Chondrocyte (in vitro differentiated cells): ENCODE measurements around the gene TCAP. TPM values are rescaled to one million over a fixed set of nuclear protein-coding genes. Genes with fewer than 3 reads are reported as not detected.

Experiments
- DNase-seq: peaks from one replicate; pipeline ENCODE4 v3.0.0; 2021; ENCODE audit warnings: mixed read lengths, low spot score
- H3K27ac Mint-ChIP-seq: one replicate; pipeline ENCODE4 v1.8.0; 2021; ENCODE audit warnings: mild to moderate bottlenecking, moderate library complexity, mixed read lengths; ENCODE audit not compliant: unreplicated experiment
- H3K27me3 Mint-ChIP-seq: 2 replicates; pipeline ENCODE4 v1.8.0; 2021; ENCODE audit warnings: low read depth, mixed read lengths
- H3K36me3 Mint-ChIP-seq: 2 replicates; pipeline ENCODE4 v1.8.0; 2021; ENCODE audit warnings: low read depth, mixed read lengths
- H3K4me1 Mint-ChIP-seq: 2 replicates; pipeline ENCODE4 v1.8.0; 2021; ENCODE audit warnings: low read depth, mild to moderate bottlenecking, mixed read lengths
- H3K4me3 Mint-ChIP-seq: one replicate; pipeline ENCODE4 v1.8.0; 2021; ENCODE audit warnings: mild to moderate bottlenecking, moderate library complexity, mixed read lengths; ENCODE audit not compliant: unreplicated experiment
- H3K9me3 Mint-ChIP-seq: 2 replicates; pipeline ENCODE4 v1.8.0; 2021; ENCODE audit warnings: low read depth, mixed read lengths
- total RNA-seq: library from RNA; stranded (reverse); gene quantifications from 3 replicates; pipeline ENCODE4 v1.2.1, GENCODE V29; 2021
- TF ChIP-seq, protein P1 (sequence below): fragments of 200-600 bp; sonication (generic); IDR thresholded peaks from 2 replicates; pipeline ENCODE4 v1.5.0; 2021; ENCODE audit warnings: antibody characterized with exemption, mild to moderate bottlenecking, moderate library complexity

TCAP gene
- total RNA-seq, 1 donor from 2014 or later, result 0.77 TPM

DNA sequence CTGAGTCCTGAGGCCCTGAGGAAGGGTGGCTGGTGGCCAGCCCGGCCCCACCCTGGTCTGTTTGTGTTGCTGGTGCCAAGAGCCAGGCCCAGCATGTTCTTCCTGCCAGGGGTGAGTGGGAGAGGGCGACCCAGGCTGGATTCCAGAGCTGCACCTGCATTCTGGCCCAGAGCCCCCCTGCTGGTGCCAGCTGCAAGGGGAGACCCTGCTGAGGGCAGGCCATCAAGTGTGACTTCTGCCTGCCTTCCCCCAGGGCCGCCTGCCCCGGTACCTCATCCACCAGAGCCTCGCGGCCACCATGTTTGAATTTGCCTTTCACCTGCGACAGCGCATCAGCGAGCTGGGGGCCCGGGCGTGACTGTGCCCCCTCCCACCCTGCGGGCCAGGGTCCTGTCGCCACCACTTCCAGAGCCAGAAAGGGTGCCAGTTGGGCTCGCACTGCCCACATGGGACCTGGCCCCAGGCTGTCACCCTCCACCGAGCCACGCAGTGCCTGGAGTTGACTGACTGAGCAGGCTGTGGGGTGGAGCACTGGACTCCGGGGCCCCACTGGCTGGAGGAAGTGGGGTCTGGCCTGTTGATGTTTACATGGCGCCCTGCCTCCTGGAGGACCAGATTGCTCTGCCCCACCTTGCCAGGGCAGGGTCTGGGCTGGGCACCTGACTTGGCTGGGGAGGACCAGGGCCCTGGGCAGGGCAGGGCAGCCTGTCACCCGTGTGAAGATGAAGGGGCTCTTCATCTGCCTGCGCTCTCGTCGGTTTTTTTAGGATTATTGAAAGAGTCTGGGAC lies 2.4 kb upstream of the TCAP start:
- no peak for DNase-seq
- TF ChIP-seq, protein P1, sequence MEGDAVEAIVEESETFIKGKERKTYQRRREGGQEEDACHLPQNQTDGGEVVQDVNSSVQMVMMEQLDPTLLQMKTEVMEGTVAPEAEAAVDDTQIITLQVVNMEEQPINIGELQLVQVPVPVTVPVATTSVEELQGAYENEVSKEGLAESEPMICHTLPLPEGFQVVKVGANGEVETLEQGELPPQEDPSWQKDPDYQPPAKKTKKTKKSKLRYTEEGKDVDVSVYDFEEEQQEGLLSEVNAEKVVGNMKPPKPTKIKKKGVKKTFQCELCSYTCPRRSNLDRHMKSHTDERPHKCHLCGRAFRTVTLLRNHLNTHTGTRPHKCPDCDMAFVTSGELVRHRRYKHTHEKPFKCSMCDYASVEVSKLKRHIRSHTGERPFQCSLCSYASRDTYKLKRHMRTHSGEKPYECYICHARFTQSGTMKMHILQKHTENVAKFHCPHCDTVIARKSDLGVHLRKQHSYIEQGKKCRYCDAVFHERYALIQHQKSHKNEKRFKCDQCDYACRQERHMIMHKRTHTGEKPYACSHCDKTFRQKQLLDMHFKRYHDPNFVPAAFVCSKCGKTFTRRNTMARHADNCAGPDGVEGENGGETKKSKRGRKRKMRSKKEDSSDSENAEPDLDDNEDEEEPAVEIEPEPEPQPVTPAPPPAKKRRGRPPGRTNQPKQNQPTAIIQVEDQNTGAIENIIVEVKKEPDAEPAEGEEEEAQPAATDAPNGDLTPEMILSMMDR, result no peak
- H3K4me1 Mint-ChIP-seq, result peaks cover 34% of the 10 kb centered on the region
- H3K36me3 Mint-ChIP-seq, result peaks cover 5% of the 10 kb centered on the region
- H3K4me3 Mint-ChIP-seq, result no peak overlapping the region
- H3K27me3 Mint-ChIP-seq, result peaks cover 3% of the 10 kb centered on the region
- no peak overlapping the region for H3K27ac Mint-ChIP-seq
- no peaks in the 10 kb centered on the region for H3K9me3 Mint-ChIP-seq

DNA sequence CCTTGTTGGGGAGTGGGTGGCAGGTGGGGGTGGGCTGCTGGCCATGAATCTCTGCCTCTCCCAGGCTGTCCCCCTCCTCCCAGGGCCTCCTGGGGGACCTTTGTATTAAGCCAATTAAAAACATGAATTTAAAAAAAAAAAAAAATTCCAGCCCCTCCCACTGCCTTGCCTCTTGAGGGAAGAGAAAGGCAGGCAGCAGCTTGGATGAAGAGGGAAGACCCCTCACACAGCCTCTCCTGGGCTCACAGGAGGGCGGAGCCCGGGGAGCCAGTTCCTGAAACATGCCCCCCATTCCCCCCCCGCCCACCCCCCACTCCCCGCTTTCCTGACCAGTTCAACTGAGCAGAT lies 1.8 kb upstream of the TCAP start:
- peaks cover 3% of the 10 kb centered on the region for H3K27me3 Mint-ChIP-seq
- H3K36me3 Mint-ChIP-seq, result peaks cover 5% of the 10 kb centered on the region
- H3K27ac Mint-ChIP-seq, result no peak overlapping the region
- DNase-seq, result no peak
- peaks cover 34% of the 10 kb centered on the region for H3K4me1 Mint-ChIP-seq
- no peaks in the 10 kb centered on the region for H3K9me3 Mint-ChIP-seq
- no peak overlapping the region for H3K4me3 Mint-ChIP-seq
- TF ChIP-seq, protein P1, result no peak

DNA sequence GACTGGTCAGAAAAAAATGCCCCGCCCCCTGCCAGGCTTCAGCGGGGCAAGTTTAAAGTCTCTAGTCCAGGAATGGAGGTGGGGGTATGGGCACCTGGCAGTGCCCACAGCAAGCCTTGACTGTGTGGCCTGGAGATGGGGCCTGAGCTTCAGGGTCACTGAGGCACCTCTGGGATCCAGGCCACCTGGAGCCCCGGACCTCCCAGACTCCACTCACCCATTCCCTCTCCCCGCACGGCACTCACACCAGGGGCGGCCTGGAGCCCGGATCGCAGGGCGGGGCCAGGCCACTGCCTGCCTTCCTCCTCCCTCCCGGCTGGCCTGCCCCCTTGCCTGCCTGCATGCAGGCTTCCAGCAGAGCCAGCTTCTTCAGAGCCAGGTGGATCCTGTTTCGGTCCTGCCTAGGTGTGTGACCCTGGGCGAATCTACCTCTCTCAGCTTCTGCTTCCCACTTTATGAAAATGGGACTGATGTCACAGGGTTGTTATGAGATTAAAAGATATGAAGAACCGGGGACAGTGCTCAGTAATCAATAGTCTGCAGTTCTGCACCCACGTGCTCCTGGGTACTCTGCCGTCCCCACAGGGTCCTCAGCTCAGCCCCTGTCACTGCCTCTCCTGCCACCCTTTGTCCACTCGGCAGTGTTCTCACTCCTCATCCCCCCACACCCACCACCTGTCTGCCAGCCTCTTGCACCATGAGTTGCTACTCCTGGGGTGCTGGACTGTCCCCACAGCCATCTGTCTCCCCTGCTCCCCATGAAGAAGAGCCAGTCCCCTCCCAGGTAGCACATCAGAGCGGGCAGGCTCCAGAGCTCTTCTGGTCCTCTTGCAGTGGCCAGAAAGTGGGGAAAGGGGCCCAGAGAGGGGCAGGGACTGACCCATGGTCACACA lies 1.2 kb upstream of the TCAP start:
- peaks cover 38% of the 10 kb centered on the region for H3K4me1 Mint-ChIP-seq
- H3K4me3 Mint-ChIP-seq, result no peak overlapping the region
- no peak for DNase-seq
- no peaks in the 10 kb centered on the region for H3K9me3 Mint-ChIP-seq
- H3K27ac Mint-ChIP-seq, result no peak overlapping the region
- TF ChIP-seq, protein P1, result no peak
- H3K36me3 Mint-ChIP-seq, result peaks cover 5% of the 10 kb centered on the region
- peaks cover 7% of the 10 kb centered on the region for H3K27me3 Mint-ChIP-seq

DNA sequence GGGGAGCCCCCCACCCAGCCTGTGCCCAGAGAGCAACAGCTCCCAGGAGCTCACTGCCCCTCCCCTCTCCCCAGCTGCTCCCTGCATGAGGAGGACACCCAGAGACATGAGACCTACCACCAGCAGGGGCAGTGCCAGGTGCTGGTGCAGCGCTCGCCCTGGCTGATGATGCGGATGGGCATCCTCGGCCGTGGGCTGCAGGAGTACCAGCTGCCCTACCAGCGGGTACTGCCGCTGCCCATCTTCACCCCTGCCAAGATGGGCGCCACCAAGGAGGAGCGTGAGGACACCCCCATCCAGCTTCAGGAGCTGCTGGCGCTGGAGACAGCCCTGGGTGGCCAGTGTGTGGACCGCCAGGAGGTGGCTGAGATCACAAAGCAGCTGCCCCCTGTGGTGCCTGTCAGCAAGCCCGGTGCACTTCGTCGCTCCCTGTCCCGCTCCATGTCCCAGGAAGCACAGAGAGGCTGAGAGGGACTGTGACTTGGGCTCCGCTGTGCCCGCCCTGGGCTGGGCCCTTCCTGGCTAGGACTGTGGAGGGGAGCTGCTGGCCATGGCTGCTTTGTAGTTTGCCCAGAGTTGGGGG lies 584 bp downstream of the TCAP start:
- H3K36me3 Mint-ChIP-seq, result peaks cover 5% of the 10 kb centered on the region
- TF ChIP-seq, protein P1, result peak; percentile 54
- peaks cover 14% of the 10 kb centered on the region for H3K27me3 Mint-ChIP-seq
- no peak overlapping the region for H3K4me3 Mint-ChIP-seq
- no peak for DNase-seq
- H3K4me1 Mint-ChIP-seq, result peaks cover 38% of the 10 kb centered on the region
- no peaks in the 10 kb centered on the region for H3K9me3 Mint-ChIP-seq
- H3K27ac Mint-ChIP-seq, result no peak overlapping the region

DNA sequence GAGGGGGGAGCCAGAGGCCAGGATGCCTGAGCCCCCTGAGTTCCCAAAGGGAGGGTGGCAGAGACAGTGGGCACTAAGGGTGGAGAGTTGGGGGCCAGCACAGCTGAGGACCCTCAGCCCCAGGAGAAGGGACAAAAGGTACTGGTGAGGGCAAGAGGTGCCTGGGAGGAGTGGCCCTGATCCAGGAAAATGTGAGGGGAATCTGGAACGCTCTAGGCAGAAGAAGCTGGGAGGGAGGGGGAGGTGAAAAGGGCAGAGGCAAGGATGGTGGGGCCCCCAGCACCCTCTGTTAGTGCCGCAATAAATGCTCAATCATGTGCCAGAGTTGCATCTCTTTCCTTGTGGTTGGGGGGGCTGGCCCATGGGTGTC lies 1.1 kb downstream of the TCAP start:
- no peak for DNase-seq
- no peaks in the 10 kb centered on the region for H3K9me3 Mint-ChIP-seq
- no peak overlapping the region for H3K4me3 Mint-ChIP-seq
- H3K27ac Mint-ChIP-seq, result no peak overlapping the region
- TF ChIP-seq, protein P1, result no peak
- H3K36me3 Mint-ChIP-seq, result peaks cover 2% of the 10 kb centered on the region
- H3K4me1 Mint-ChIP-seq, result peaks cover 33% of the 10 kb centered on the region
- peaks cover 15% of the 10 kb centered on the region for H3K27me3 Mint-ChIP-seq
